ENCODE measurements around the gene NPDC1.

- TF ChIP-seq CTCF (IDR thresholded peaks at IDR 0.05), result peak; percentile 76 to 85 (median 80)
- no peak for TF ChIP-seq POLR2A (IDR thresholded peaks at IDR 0.05; ENCODE audit: low read depth)
- peak in 1 of 2 donors; percentile 54 for TF ChIP-seq POLR2AphosphoS5 (IDR thresholded peaks at IDR 0.05)
Observed at GRCh38 chr9:137046088-137046787, at the start of gene NPDC1.
